GM21515 (cell line): ENCODE measurements around the gene ANO3.

ENCODE experiments used
- ATAC-seq: cut with Tn5 transposase; IDR thresholded peaks from one replicate; pipeline ENCODE4 v1.9.1; 2021; ENCODE audit not compliant: unreplicated experiment

ANO3 gene

GRCh38 chr11:26483108-26483507 lies 151.2 kb downstream of the ANO3 start:
- no peak for ATAC-seq

- ATAC-seq = no peak
Measured at GRCh38 chr11:26490546-26490945, 158.6 kb downstream of the ANO3 start.

GRCh38 chr11:26493616-26494015 lies 161.7 kb downstream of the ANO3 start:
- no peak for ATAC-seq

- no peak for ATAC-seq
Measured at GRCh38 chr11:26507229-26507628, 175.3 kb downstream of the ANO3 start.

- ATAC-seq = no peak
Measured at GRCh38 chr11:26510164-26510563, 178.2 kb downstream of the ANO3 start.

GRCh38 chr11:26510756-26511155 lies 178.8 kb downstream of the ANO3 start:
- ATAC-seq = no peak

- ATAC-seq = no peak
Measured at GRCh38 chr11:26512196-26512595, 180.3 kb downstream of the ANO3 start.

GRCh38 chr11:26519469-26519868 lies 187.5 kb downstream of the ANO3 start:
- ATAC-seq = no peak

GRCh38 chr11:26522912-26523610 lies 191.1 kb downstream of the ANO3 start:
- ATAC-seq = no peak

GRCh38 chr11:26527685-26528084 lies 195.8 kb downstream of the ANO3 start:
- no peak for ATAC-seq

GRCh38 chr11:26537341-26537740 lies 205.4 kb downstream of the ANO3 start:
- ATAC-seq = no peak

GRCh38 chr11:26539517-26539916 lies 207.6 kb downstream of the ANO3 start:
- no peak for ATAC-seq

- ATAC-seq = no peak
Measured at GRCh38 chr11:26541870-26542269, 209.9 kb downstream of the ANO3 start.

- no peak for ATAC-seq
Measured at GRCh38 chr11:26549176-26549575, 217.2 kb downstream of the ANO3 start.

GRCh38 chr11:26550022-26550421 lies 218.1 kb downstream of the ANO3 start:
- ATAC-seq = no peak

- no peak for ATAC-seq
Measured at GRCh38 chr11:26551186-26551801, 219.4 kb downstream of the ANO3 start.

GRCh38 chr11:26553182-26553581 lies 221.3 kb downstream of the ANO3 start:
- no peak for ATAC-seq

GRCh38 chr11:26554455-26554854 lies 222.5 kb downstream of the ANO3 start:
- ATAC-seq = no peak

GRCh38 chr11:26556582-26556981 lies 224.7 kb downstream of the ANO3 start:
- no peak for ATAC-seq

GRCh38 chr11:26557666-26558065 lies 225.7 kb downstream of the ANO3 start:
- no peak for ATAC-seq

GRCh38 chr11:26558190-26558589 lies 226.3 kb downstream of the ANO3 start:
- ATAC-seq = no peak

- no peak for ATAC-seq
Measured at GRCh38 chr11:26569646-26570045, 237.7 kb downstream of the ANO3 start.
